Heart left ventricle (tissue), 16 donors: ENCODE results near the gene AAGAB. TPM values are rescaled to one million over a fixed set of nuclear protein-coding genes. Genes with fewer than 3 reads are reported as not detected.

Source experiments
- ATAC-seq, 4 donors: fragments of 200-7000 bp; cut with Tn5 transposase; one replicate each; pipeline ENCODE4 v1.9.1; 2020 to 2022; ENCODE audit warnings: moderate library complexity in 4 of 4, mild to moderate bottlenecking in 3 of 4, moderate number of reproducible peaks in 1 of 4
- DNase-seq, 5 donors: peaks; one replicate each; pipeline ENCODE4 v3.0.0-alpha.2; 2020
- H3K27ac ChIP-seq, 12 donors: fragments of 200-600 bp; sonication (generic) in 4 of 12; one replicate each; pipeline versions ENCODE4 v1.5.0 to v1.8.0; 2016 to 2022; ENCODE audit warnings: mild to moderate bottlenecking in 2 of 12
- H3K27me3 ChIP-seq, 9 donors: fragments of 200-600 bp; sonication (generic) in 2 of 9; one replicate each; pipeline versions ENCODE4 v1.5.1 to v1.8.0; 2016 to 2022; ENCODE audit warnings: mild to moderate bottlenecking in 3 of 9
- H3K36me3 ChIP-seq, 9 donors: fragments of 200-600 bp; sonication (generic) in 2 of 9; one replicate each; pipeline versions ENCODE4 v1.5.0 to v1.8.0; 2018 to 2022; ENCODE audit warnings: mild to moderate bottlenecking in 2 of 9
- H3K4me1 ChIP-seq, 12 donors: fragments of 200-600 bp; sonication (generic) in 4 of 12; one replicate each; pipeline versions ENCODE4 v1.5.0 to v1.8.0; 2016 to 2022; ENCODE audit warnings: mild to moderate bottlenecking in 3 of 12
- H3K4me3 ChIP-seq, 12 donors: fragments of 200-600 bp; sonication (generic) in 4 of 12; one replicate each; pipeline versions ENCODE4 v1.5.0 to v1.8.0; 2017 to 2022; ENCODE audit warnings: mild to moderate bottlenecking in 9 of 12, moderate library complexity in 4 of 12
- H3K9me3 ChIP-seq, 12 donors: fragments of 200-600 bp; sonication (generic) in 4 of 12; one replicate each; pipeline versions ENCODE4 v1.5.0 to v1.8.0; 2016 to 2022; ENCODE audit warnings: mild to moderate bottlenecking in 1 of 12
- POLR2A ChIP-seq, 2 donors: fragments of 450-650 bp; IDR thresholded peaks; one replicate each; pipeline ENCODE4 v1.6.1; 2017; ENCODE audit warnings: antibody characterized with exemption in 2 of 2, mild to moderate bottlenecking in 2 of 2, moderate library complexity in 2 of 2
- WGBS, 4 donors: extraction: QIAGEN DNeasy Blood & Tissue Kit in 2 of 4; methylation state at CpG; one replicate each; pipeline versions ENCODE4 v1.1.5 to v1.1.7; 2013 to 2018; 5-methylcytosine and 5-hydroxymethylcytosine counted together
- intact Hi-C, 10 donors: fragments of 100-400 bp; cut with DNase I; formaldehyde crosslinking; loops; one replicate each; pipeline versions ENCODE4 v1.11.1 to v1.14.2; 2022
- long read RNA-seq, 3 donors: library from polyadenylated mRNA; unstranded; transcript quantifications; one replicate each; pipeline ENCODE4 v2.0.0, GENCODE V29; 2020 to 2021
- polyA plus RNA-seq, 2 donors: library from polyadenylated mRNA; stranded (reverse); fragments of 200-250 nt; gene quantifications; one replicate each; pipeline ENCODE4 v1.2.3, GENCODE V29; 2013
- total RNA-seq, 9 donors: library from RNA; depleted of rRNA in 2 of 9; stranded (reverse); fragments of >200 nt in 2 of 9; fragmentation: NEBNext Ultra II Directional in 3 of 9; extraction: Animal tissue kit (Norgen Biotek cat#: 25700) in 3 of 9; gene quantifications; one replicate each; pipeline versions ENCODE4 v1.1.0 to v1.2.4, GENCODE V29; 2016 to 2023
- TF ChIP-seq, protein P1 (sequence below), 12 donors: fragments of 200-600 bp; sonication (generic) in 4 of 12; IDR thresholded peaks; one replicate each; pipeline versions ENCODE4 v1.5.0 to v1.8.0; 2018 to 2022; ENCODE audit warnings: antibody characterized with exemption in 12 of 12, mild to moderate bottlenecking in 5 of 12
- donor health status: ischemic (EF 13 %, LVEDD 7.1; RV severe dilation, severe dysfunction).
- donor health status: healthy with polysubstance abuse.
- donor health status: DM: no; HTN: yes; CAD: no.
- donor health status: DM: no; HTN: no; CAD: no.
- donor health status: ischemic (EF 25% LVEDD 6.9; RV normal size, moderate dysfunction).
- donor health status: ischemic (EF 25% LVEDD 5.7; RV mildly dilated, moderate dysfunction).
- donor health status: healthy.
- donor health status: DM: yes; HTN: yes; CAD: no.
- donor health status: ischemic (EF 35%, LVEDD 5.7; RV mildly dilated, moderate dysfunction).
- donor health status: nonischemic (EF 11% LVEDD 7.7; RV severe dilation, severe dysfunction).
- donor health status: DM: yes; HTN: yes; CAD: no.
- donor health status: PGD.
- donor health status: ischemic (EF 29% LVEDD 5.4; RV normal size, mild dysfunction).
- donor health status: nonischemic (EF 23%, LVEDD 6.1; RV moderate dilation, normal function).

AAGAB gene, protein sequence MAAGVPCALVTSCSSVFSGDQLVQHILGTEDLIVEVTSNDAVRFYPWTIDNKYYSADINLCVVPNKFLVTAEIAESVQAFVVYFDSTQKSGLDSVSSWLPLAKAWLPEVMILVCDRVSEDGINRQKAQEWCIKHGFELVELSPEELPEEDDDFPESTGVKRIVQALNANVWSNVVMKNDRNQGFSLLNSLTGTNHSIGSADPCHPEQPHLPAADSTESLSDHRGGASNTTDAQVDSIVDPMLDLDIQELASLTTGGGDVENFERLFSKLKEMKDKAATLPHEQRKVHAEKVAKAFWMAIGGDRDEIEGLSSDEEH
- 10 to 100 TPM; 16.4 to 32.4 (median 28.0) TPM for total RNA-seq
- polyA plus RNA-seq = 10 to 100 TPM in 1 of 2 donors, 1 to 10 TPM in 1; 5.4 to 43.4 TPM
- long read RNA-seq, donor 1, transcript AAGAB-201 (10 exons, 2,841 nt) = major isoform, 14 of 19 reads
- long read RNA-seq, donor 1, partial matches to known transcripts = 0 of 19 reads
- long read RNA-seq, donor 1, other reads (novel, unspliced or antisense) = 5 of 19 reads
- long read RNA-seq, donor 2, transcript AAGAB-207 (10 exons, 2,251 nt) = minor isoform, 8 of 273 reads
- long read RNA-seq, donor 2, transcript AAGAB-201 (10 exons, 2,841 nt) = major isoform, 229 of 273 reads
- long read RNA-seq, donor 2, partial matches to known transcripts = 11 of 273 reads
- long read RNA-seq, donor 2, other reads (novel, unspliced or antisense) = 25 of 273 reads
- long read RNA-seq, donor 3, transcript AAGAB-201 (10 exons, 2,841 nt) = major isoform, 29 of 34 reads
- long read RNA-seq, donor 3, partial matches to known transcripts = 0 of 34 reads
- long read RNA-seq, donor 3, other reads (novel, unspliced or antisense) = 5 of 34 reads

DNA sequence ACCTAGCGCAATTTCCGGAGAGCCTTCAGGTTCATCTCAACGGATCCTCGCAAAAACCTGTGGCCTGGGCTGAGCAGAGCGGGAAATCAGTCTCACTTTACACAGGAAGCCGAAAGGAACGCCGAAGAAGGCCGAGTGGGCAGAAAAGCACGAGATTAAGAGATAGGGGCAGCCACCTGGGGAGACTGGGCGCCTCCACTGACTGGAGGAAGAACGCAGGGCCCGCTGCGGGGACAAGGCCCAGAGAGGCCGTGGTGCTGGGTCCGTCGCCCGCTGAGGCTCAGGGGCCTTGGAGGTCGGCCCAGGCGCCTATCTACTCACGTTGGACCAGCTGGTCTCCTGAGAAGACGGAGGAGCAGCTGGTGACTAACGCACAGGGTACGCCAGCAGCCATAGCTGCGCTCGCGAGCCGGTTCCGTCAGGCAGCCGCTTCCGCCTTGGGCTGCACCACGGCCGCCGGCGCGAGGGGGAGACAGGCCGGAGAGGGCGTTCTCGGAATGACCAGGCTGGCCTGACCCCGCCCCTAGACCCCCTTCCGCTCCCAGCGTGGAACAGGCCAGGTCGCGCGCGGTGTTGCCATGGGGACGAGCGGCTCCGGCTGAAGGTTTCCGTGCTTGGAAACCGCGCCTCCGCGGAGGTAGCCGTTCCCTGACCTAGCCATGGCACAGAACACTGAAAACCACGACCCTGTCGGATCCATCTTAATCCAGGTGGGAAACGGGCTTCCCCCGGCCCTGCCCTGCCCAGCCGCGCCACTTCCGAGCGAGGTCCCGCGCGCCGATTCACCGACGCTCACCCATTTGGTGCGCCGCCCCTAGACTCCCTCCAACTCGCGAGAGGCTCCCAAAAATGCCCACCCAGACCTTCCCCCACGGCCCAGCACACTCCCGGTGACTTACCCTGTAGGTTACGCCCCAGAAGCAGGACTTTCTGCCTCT is at the start of gene AAGAB, which contains the start of gene IQCH:
Gene AAGAB (minus strand): TSS at position 424 of the 938 bp plus-strand sequence. CDS start 30 bp downstream, at position 394.
Gene IQCH (plus strand): TSS at position 549 of the 938 bp plus-strand sequence. CDS start 111 bp downstream, at position 660.
- Histone ChIP-seq H3K36me3 (no peaks in the 10 kb centered on the region), H3K27ac (peak within 1 kb of the TSS; percentile 10 to 91 (median 81)), H3K27me3 (no peaks in the 10 kb centered on the region), H3K4me3 (peak within 1 kb of the TSS; percentile 73 to 97 (median 88)), H3K4me1 (peaks cover 0 to 29% (median 12%) of the 10 kb centered on the region in 12 donors), H3K9me3 (no peaks in the 10 kb centered on the region)
- intact Hi-C loops = loop anchor here in 8 of 10 donors (2.0 to 10.0 kb wide), 6 partner anchors 52 to 583 kb away; partner anchors contain the start of gene SMAD3 (in 7 of the 8)
- 0 to 2% (median 0%) methylated on average over 28 to 76 of the region's 76 CpGs for WGBS, 4 donors
- ATAC-seq (peak; percentile 99 to 100 (median 100)), DNase-seq (peak; percentile 97 to 100 (median 98))
- TF ChIP-seq, protein P1, sequence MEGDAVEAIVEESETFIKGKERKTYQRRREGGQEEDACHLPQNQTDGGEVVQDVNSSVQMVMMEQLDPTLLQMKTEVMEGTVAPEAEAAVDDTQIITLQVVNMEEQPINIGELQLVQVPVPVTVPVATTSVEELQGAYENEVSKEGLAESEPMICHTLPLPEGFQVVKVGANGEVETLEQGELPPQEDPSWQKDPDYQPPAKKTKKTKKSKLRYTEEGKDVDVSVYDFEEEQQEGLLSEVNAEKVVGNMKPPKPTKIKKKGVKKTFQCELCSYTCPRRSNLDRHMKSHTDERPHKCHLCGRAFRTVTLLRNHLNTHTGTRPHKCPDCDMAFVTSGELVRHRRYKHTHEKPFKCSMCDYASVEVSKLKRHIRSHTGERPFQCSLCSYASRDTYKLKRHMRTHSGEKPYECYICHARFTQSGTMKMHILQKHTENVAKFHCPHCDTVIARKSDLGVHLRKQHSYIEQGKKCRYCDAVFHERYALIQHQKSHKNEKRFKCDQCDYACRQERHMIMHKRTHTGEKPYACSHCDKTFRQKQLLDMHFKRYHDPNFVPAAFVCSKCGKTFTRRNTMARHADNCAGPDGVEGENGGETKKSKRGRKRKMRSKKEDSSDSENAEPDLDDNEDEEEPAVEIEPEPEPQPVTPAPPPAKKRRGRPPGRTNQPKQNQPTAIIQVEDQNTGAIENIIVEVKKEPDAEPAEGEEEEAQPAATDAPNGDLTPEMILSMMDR (IDR thresholded peaks at IDR 0.05) = peak in 3 of 12 donors; percentile 13 to 22 (median 22)
- TF ChIP-seq POLR2A (IDR thresholded peaks at IDR 0.05) = peak in 1 of 2 donors; percentile 76

DNA sequence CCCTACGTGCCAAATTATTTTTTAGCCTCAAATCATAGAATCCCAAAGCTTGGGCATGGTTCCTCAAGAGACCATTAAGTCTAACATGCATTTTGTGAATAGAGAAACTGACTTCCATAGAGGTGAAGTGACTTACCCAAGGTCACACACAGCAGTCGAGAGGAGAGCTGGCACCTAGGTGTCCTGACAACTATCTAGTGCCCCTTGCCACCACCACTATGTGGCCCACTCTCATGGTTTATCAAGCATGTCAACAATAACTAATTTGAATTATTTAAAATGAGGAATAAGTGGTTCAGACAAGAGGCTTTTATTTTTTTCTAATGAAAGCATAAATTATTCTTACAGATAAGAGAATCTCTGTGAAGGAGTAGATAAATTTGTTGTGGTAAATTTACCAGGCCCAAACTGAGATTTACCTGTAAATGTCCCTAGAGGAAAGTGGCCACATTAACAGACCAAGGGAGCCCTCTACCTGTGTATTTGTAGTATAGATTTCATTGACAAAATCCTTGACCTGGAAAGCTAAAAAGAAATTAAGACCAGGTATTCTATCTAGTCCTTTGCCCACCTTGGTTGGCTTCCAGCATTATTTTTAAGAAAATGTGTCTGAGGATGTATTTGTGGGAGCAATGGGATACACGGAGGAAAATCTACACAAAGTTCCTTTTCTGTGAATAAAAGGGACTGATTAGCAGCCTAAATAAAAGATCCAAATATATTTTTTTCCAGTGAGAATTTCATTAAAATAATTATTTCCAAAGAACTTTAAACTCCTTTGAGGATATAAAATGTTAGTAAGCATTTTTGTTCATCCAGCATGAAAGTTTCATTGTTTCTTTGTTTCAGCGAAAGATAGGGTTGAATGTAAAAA is 49.3 kb upstream of the AAGAB start:
- intact Hi-C loops = loop anchor here (1.0 to 10.0 kb wide), 4 partner anchors 239 to 357 kb away; partner anchors contain the start of gene SMAD3 (in 1 of the 10)
- ATAC-seq (peak in 1 of 4 donors; percentile 65), DNase-seq (no peak)
- TF ChIP-seq, protein P1 (IDR thresholded peaks at IDR 0.05) = peak in 11 of 12 donors; percentile 37 to 68 (median 53)
- TF ChIP-seq POLR2A (IDR thresholded peaks at IDR 0.05) = no peak
- Histone ChIP-seq H3K27me3 (no peaks in the 10 kb centered on the region), H3K27ac (no peak overlapping the region), H3K36me3 (no peaks in the 10 kb centered on the region), H3K9me3 (no peaks in the 10 kb centered on the region), H3K4me1 (no peaks in the 10 kb centered on the region), H3K4me3 (no peak overlapping the region)
- 65 to 83% (median 69%) methylated on average over 4 of the region's 4 CpGs for WGBS, 4 donors
